Muscle layer of colon (tissue), 2 donors: ENCODE measurements around the gene AGAP3.

Experiments used
- H3K27ac ChIP-seq: one replicate; pipeline ENCODE4 v1.7.0; 2013; ENCODE audit warnings: low read depth, mild to moderate bottlenecking, low read length, moderate library complexity
- H3K27me3 ChIP-seq, 2 donors: one replicate each; pipeline ENCODE4 v1.7.0; 2013; ENCODE audit warnings: low read length in 2 of 2, mild to moderate bottlenecking in 2 of 2; ENCODE audit not compliant: insufficient read depth in 2 of 2, control insufficient read depth in 1 of 2
- H3K36me3 ChIP-seq: one replicate; pipeline ENCODE4 v1.7.0; 2013; ENCODE audit warnings: mild to moderate bottlenecking, low read length; ENCODE audit not compliant: insufficient read depth
- H3K4me1 ChIP-seq: one replicate; pipeline ENCODE4 v1.7.0; 2013; ENCODE audit warnings: mild to moderate bottlenecking, low read length; ENCODE audit not compliant: insufficient read depth
- H3K4me3 ChIP-seq, 2 donors: one replicate each; pipeline ENCODE4 v1.7.0; 2013; ENCODE audit warnings: low read length in 2 of 2, low read depth in 1 of 2, mild to moderate bottlenecking in 1 of 2, moderate library complexity in 1 of 2
- H3K9ac ChIP-seq: one replicate; pipeline ENCODE4 v1.7.0; 2013; ENCODE audit warnings: low read length
- H3K9me3 ChIP-seq: one replicate; pipeline ENCODE4 v1.7.0; 2013; ENCODE audit warnings: mild to moderate bottlenecking, low read length
- donor health status: abdominal sarcoma.
- donor health status: Adenocarcinoma of cecum.

The AGAP3 gene

GRCh38 chr7:151150388-151150787 lies 64.1 kb downstream of the AGAP3 start:
- Histone ChIP-seq H3K27ac (no peak overlapping the region), H3K9ac (no peak overlapping the region), H3K4me3 (no peak overlapping the region), H3K27me3 (peaks cover 4 to 55% of the 10 kb centered on the region in 2 donors), H3K4me1 (no peaks in the 10 kb centered on the region), H3K36me3 (no peaks in the 10 kb centered on the region), H3K9me3 (no peaks in the 10 kb centered on the region)

GRCh38 chr7:151152643-151153513 lies 66.6 kb downstream of the AGAP3 start:
- Histone ChIP-seq H3K27ac (no peak overlapping the region), H3K27me3 (peaks cover 4 to 56% of the 10 kb centered on the region in 2 donors), H3K9ac (no peak overlapping the region), H3K4me3 (no peak overlapping the region), H3K36me3 (no peaks in the 10 kb centered on the region), H3K9me3 (no peaks in the 10 kb centered on the region), H3K4me1 (no peaks in the 10 kb centered on the region)

GRCh38 chr7:151157645-151158329 lies 71.5 kb downstream of the AGAP3 start:
- no peak overlapping the region for H3K9ac ChIP-seq
- no peak overlapping the region for H3K4me3 ChIP-seq
- no peaks in the 10 kb centered on the region for H3K4me1 ChIP-seq
- H3K27ac ChIP-seq: no peak overlapping the region
- H3K27me3 ChIP-seq: peaks cover 4 to 23% of the 10 kb centered on the region in 2 donors
- H3K36me3 ChIP-seq: no peaks in the 10 kb centered on the region
- H3K9me3 ChIP-seq: no peaks in the 10 kb centered on the region

GRCh38 chr7:151161757-151162156 lies 75.5 kb downstream of the AGAP3 start:
- no peak overlapping the region for H3K27ac ChIP-seq
- no peak overlapping the region for H3K4me3 ChIP-seq
- no peaks in the 10 kb centered on the region for H3K4me1 ChIP-seq
- no peaks in the 10 kb centered on the region for H3K9me3 ChIP-seq
- H3K27me3 ChIP-seq: peaks cover 20 to 25% of the 10 kb centered on the region in 2 donors
- H3K9ac ChIP-seq: no peak overlapping the region
- no peaks in the 10 kb centered on the region for H3K36me3 ChIP-seq

- peak overlapping the region in 1 of 2 donors; percentile 47 for H3K4me3 ChIP-seq
- no peak overlapping the region for H3K9ac ChIP-seq
- H3K4me1 ChIP-seq: no peaks in the 10 kb centered on the region
- H3K27ac ChIP-seq: no peak overlapping the region
- H3K27me3 ChIP-seq: peaks cover 35 to 57% of the 10 kb centered on the region in 2 donors
- H3K36me3 ChIP-seq: no peaks in the 10 kb centered on the region
- H3K9me3 ChIP-seq: no peaks in the 10 kb centered on the region
Measured at GRCh38 chr7:151166629-151167196, 80.4 kb downstream of the AGAP3 start.

- H3K27me3 ChIP-seq: peaks cover 35 to 57% of the 10 kb centered on the region in 2 donors
- no peaks in the 10 kb centered on the region for H3K4me1 ChIP-seq
- H3K4me3 ChIP-seq: peak within 1 kb of the TSS in 1 of 2 donors; percentile 47
- no peaks in the 10 kb centered on the region for H3K9me3 ChIP-seq
- H3K36me3 ChIP-seq: no peaks in the 10 kb centered on the region
- H3K9ac ChIP-seq: no peak within 1 kb of the TSS
- H3K27ac ChIP-seq: no peak within 1 kb of the TSS
Measured at GRCh38 chr7:151167197-151167961, 81.1 kb downstream of the AGAP3 start, which contains the start of gene GBX1. GBX1 (minus strand) TSS chr7:151167694; CDS start chr7:151167548, 146 bp downstream.

GRCh38 chr7:151168003-151168786 lies 81.9 kb downstream of the AGAP3 start:
- peak overlapping the region in 1 of 2 donors; percentile 47 for H3K4me3 ChIP-seq
- H3K27ac ChIP-seq: no peak overlapping the region
- H3K4me1 ChIP-seq: no peaks in the 10 kb centered on the region
- H3K9me3 ChIP-seq: no peaks in the 10 kb centered on the region
- H3K9ac ChIP-seq: no peak overlapping the region
- peaks cover 40 to 62% of the 10 kb centered on the region in 2 donors for H3K27me3 ChIP-seq
- H3K36me3 ChIP-seq: no peaks in the 10 kb centered on the region

- H3K4me1 ChIP-seq: no peaks in the 10 kb centered on the region
- no peaks in the 10 kb centered on the region for H3K36me3 ChIP-seq
- H3K27me3 ChIP-seq: peaks cover 44 to 68% of the 10 kb centered on the region in 2 donors
- H3K4me3 ChIP-seq: no peak overlapping the region
- H3K9me3 ChIP-seq: no peaks in the 10 kb centered on the region
- no peak overlapping the region for H3K27ac ChIP-seq
- no peak overlapping the region for H3K9ac ChIP-seq
Measured at GRCh38 chr7:151168787-151169162, 82.5 kb downstream of the AGAP3 start.

GRCh38 chr7:151172273-151173141 lies 86.2 kb downstream of the AGAP3 start:
- no peaks in the 10 kb centered on the region for H3K36me3 ChIP-seq
- no peak overlapping the region for H3K9ac ChIP-seq
- H3K27me3 ChIP-seq: peaks cover 22 to 62% of the 10 kb centered on the region in 2 donors
- no peak overlapping the region for H3K27ac ChIP-seq
- no peaks in the 10 kb centered on the region for H3K4me1 ChIP-seq
- H3K4me3 ChIP-seq: no peak overlapping the region
- H3K9me3 ChIP-seq: no peaks in the 10 kb centered on the region
